H1 (cell line): ENCODE measurements around the gene GPR34. TPM values are rescaled to one million over a fixed set of nuclear protein-coding genes. Genes with fewer than 3 reads are reported as not detected.

Experiments
- FOSL1 ChIP-seq: IDR thresholded peaks from 2 replicates; pipeline ENCODE4 v1.6.1; 2011; ENCODE audit warnings: mild to moderate bottlenecking, low read depth, low read length, moderate library complexity; ENCODE audit not compliant: insufficient read depth
- PHF8 ChIP-seq: fragments of 200-600 bp; sonication (generic); conservative IDR thresholded peaks from 2 replicates; pipeline ENCODE4 v1.7.1; 2012; ENCODE audit warnings: low read depth, mild to moderate bottlenecking, inconsistent platforms, low read length, moderate library complexity
- polyA plus RNA-seq, 7 experiments: library from polyadenylated mRNA; depleted of rRNA in 3 of 7; stranded (reverse) in 5 of 7; unstranded in 2 of 7; fragments of >200 nt in 5 of 7; fragments of 200-250 nt in 2 of 7; gene quantifications; 1 replicate in 5 of 7; 2 replicates in 1 of 7; 4 replicates in 1 of 7; pipeline versions ENCODE4 v1.2.1 to v1.2.3, GENCODE V29; 2011 to 2013; ENCODE audit warnings: missing spikeins in 2 of 7, mixed read lengths in 2 of 7
- total RNA-seq: library from RNA; stranded (reverse); fragmentation: NEBNext Ultra II Directional; extraction: Animal tissue kit (Norgen Biotek cat#: 25700); gene quantifications from 2 replicates; pipeline ENCODE4 v1.2.1, GENCODE V29; 2021
- TF ChIP-seq, protein P1 (sequence below): IDR thresholded peaks from 2 replicates; pipeline ENCODE4 v1.6.1; 2011; ENCODE audit warnings: low read depth, mild to moderate bottlenecking, low read length; ENCODE audit not compliant: insufficient read depth

The GPR34 gene
- total and polyA plus RNA-seq, 2 of the 8 experiments (the other 6 are each of a cell fraction or from before 2014, with no cell fraction given) = not detected

GRCh38 chrX:41737065-41737464 is 48.3 kb downstream of the GPR34 start (continued):
- TF ChIP-seq PHF8 (no peak), FOSL1 (no peak)
- TF ChIP-seq, protein P1, sequence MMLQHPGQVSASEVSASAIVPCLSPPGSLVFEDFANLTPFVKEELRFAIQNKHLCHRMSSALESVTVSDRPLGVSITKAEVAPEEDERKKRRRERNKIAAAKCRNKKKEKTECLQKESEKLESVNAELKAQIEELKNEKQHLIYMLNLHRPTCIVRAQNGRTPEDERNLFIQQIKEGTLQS = no peak
